SK-N-MC (cell line): Measurements from ENCODE around the gene GBP4.

ENCODE experiments used
- EZH2 ChIP-seq: fragments of 200-600 bp; sonication (generic); IDR thresholded peaks from one replicate; pipeline ENCODE4 v1.6.1; 2017; ENCODE audit warnings: antibody characterized with exemption
- FOXP2 ChIP-seq: optimal IDR thresholded peaks from 2 replicates; pipeline ENCODE3; 2011; ENCODE audit warnings: mild to moderate bottlenecking, moderate library complexity; ENCODE audit not compliant: insufficient read depth; ENCODE audit errors: extremely low read length, control extremely low read depth
- POLR2AphosphoS5 ChIP-seq: IDR thresholded peaks from 2 replicates; pipeline ENCODE4 v1.6.1; 2012; ENCODE audit warnings: mild to moderate bottlenecking, low read depth, low read length, borderline replicate concordance

DNA sequence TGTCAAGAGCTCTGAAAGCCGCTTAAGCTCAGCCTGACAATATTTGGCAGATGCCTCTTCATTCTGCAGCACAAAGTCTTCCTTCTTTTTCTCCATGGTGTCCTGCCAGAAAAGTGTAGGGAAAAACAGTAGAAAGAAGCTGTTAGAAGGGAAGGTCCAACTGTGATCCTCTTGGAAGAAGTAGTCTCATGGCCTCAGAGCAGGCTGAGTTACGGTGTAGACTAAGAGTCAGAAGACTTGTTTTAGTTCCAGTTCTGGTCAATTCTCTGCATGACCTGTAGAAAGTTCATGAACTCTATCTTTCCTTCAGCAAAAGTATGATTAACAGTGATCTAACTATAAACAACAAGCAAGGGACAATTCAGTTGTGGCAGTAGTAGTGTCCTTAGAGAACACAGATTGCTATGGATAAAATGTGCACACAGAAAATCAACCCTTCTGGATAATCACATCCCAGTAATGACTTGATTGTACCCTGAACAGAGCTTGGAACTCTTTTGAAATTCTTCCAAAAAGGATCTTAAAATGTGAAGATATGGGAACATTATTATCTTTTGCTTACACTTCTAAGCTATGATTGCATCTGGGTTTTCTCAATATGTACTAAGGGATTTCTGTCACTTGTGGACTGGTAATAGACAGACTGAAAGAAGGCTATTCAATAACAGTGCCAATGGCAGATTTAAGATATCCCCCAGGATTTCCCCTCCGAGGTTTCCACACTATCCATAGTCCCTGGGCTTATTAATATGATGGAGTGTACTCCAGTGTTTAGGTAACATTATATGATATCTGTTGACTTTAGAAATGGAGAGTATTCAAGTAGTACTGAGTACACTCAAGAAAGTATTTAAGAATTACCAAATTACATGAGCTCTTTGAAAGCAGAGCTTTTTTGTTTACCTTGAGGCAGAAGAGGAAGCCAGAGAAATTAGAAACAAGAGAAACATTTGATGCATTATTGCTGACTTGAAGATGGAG is 50.8 kb downstream of the GBP4 start:
- TF ChIP-seq EZH2 (no peak), POLR2AphosphoS5 (no peak), FOXP2 (no peak)
